GM12878 (cell line): ENCODE results near the gene HOXD11. TPM values are rescaled to one million over a fixed set of nuclear protein-coding genes. Genes with fewer than 3 reads are reported as not detected.

Source experiments
- ATAC-seq: fragments of 200-7000 bp; cut with Tn5 transposase; 3 replicates; pipeline ENCODE4 v1.9.1; 2020; ENCODE audit warnings: mild to moderate bottlenecking, moderate library complexity
- BruUV-seq: library from RNA; stranded (reverse); fragments of 400-500 nt; replicated peaks from 2 replicates; lab custom pipeline; 2021; lab: Mats Ljungman, UMichigan
- CTCF ChIA-PET: fragments of 300-600 bp; sonication (Branson Sonifier 250); formaldehyde crosslinking; extraction: SDS; loops from one replicate; lab custom pipeline; 2021; ENCODE audit warnings: inconsistent platforms; lab: Yijun Ruan, JAX
- POLR2A ChIA-PET: fragments of 350-600 bp; formaldehyde crosslinking; extraction: SDS; loops from one replicate; lab custom pipeline; 2021; ENCODE audit warnings: inconsistent platforms; lab: Charles Lee
- RAD21 ChIA-PET: fragments of 300-600 bp; sonication (Branson Sonifier 250); formaldehyde crosslinking; loops from one replicate; lab custom pipeline; 2023; ENCODE audit warnings: antibody characterized with exemption; ENCODE audit not compliant: unreplicated experiment; lab: Charles Lee
- SMC1A ChIA-PET: fragments of 300-600 bp; sonication (Branson Sonifier 250); formaldehyde crosslinking; loops from one replicate; lab custom pipeline; 2023; ENCODE audit not compliant: unreplicated experiment, uncharacterized antibody; lab: Charles Lee
- DNase-seq: peaks from one replicate; pipeline ENCODE4 v3.0.0-alpha.2; 2011; ENCODE audit warnings: low read depth, low spot score
- FAIRE-seq: peaks from 3 replicates; lab custom pipeline; 2011; peaks lifted over from hg19 to GRCh38; lab: Jason Lieb, UNC
- H2AFZ ChIP-seq: 2 replicates; pipeline ENCODE4 v1.6.0; 2011; ENCODE audit warnings: low read depth, low read length, control low read depth; ENCODE audit not compliant: control insufficient read depth
- H3K27ac ChIP-seq: 2 replicates; pipeline ENCODE4 v1.5.1; 2011; ENCODE audit warnings: control low read depth; ENCODE audit not compliant: control insufficient read depth, insufficient read depth
- H3K27me3 ChIP-seq, 2 experiments: replicated peaks in 1 of 2; 2 replicates each; pipeline versions ENCODE4 v1.6.0 to v1.6.1; 2011; ENCODE audit warnings: low read length in 1 of 2; ENCODE audit not compliant: control insufficient read depth in 2 of 2, insufficient read depth in 2 of 2
- H3K36me3 ChIP-seq, 2 experiments: 2 replicates each; pipeline ENCODE4 v1.5.1; 2011; ENCODE audit warnings: low read length in 1 of 2; ENCODE audit not compliant: control insufficient read depth in 2 of 2, insufficient read depth in 2 of 2
- H3K4me1 ChIP-seq: 2 replicates; pipeline ENCODE4 v1.6.1; 2011; ENCODE audit warnings: mild to moderate bottlenecking, low read length, moderate library complexity, mixed read lengths; ENCODE audit not compliant: control insufficient read depth, insufficient read depth
- H3K4me2 ChIP-seq: 2 replicates; pipeline ENCODE4 v1.6.0; 2011; ENCODE audit warnings: control low read depth; ENCODE audit not compliant: control insufficient read depth, insufficient read depth
- H3K4me3 ChIP-seq: fragments of 200-600 bp; sonication (generic); 2 replicates; pipeline ENCODE4 v1.5.1; 2016
- H3K79me2 ChIP-seq: 2 replicates; pipeline ENCODE4 v1.6.0; 2011; ENCODE audit warnings: low read length; ENCODE audit not compliant: control insufficient read depth, insufficient read depth
- H3K9ac ChIP-seq: 2 replicates; pipeline ENCODE4 v1.8.0; 2011; ENCODE audit warnings: low read length, control low read depth, mixed read lengths; ENCODE audit not compliant: control insufficient read depth, insufficient read depth
- H3K9me3 ChIP-seq: replicated peaks from 3 replicates; pipeline ENCODE4 v1.5.1; 2011; ENCODE audit warnings: mild to moderate bottlenecking, low read length; ENCODE audit not compliant: control insufficient read depth, insufficient read depth
- H4K20me1 ChIP-seq: 2 replicates; pipeline ENCODE4 v1.6.0; 2011; ENCODE audit not compliant: control insufficient read depth, insufficient read depth
- BHLHE40 ChIP-seq, 2 experiments: fragments of 450-650 bp in 1 of 2; IDR thresholded peaks; 2 replicates each; pipeline ENCODE4 v1.6.1; 2011 to 2017; ENCODE audit warnings: low read depth in 2 of 2, borderline replicate concordance in 1 of 2, improper control_type of control experiment in 1 of 2, low read length in 1 of 2, mild to moderate bottlenecking in 1 of 2
- ESRRA ChIP-seq: IDR thresholded peaks from 2 replicates; pipeline ENCODE4 v1.6.1; 2012; ENCODE audit warnings: mild to moderate bottlenecking, low read length, improper control_type of control experiment
- ETV6 ChIP-seq, 2 experiments: fragments of 450-650 bp in 1 of 2; IDR thresholded peaks in 1 of 2; conservative IDR thresholded peaks in 1 of 2; 2 replicates each; pipeline ENCODE4 v1.6.1; 2014; ENCODE audit warnings: antibody characterized with exemption in 1 of 2, borderline replicate concordance in 1 of 2, low read depth in 1 of 2, mild to moderate bottlenecking in 1 of 2, moderate library complexity in 1 of 2
- FOXK2 ChIP-seq: fragments of 450-650 bp; IDR thresholded peaks from 2 replicates; pipeline ENCODE4 v1.6.1; 2017; ENCODE audit warnings: mild to moderate bottlenecking, moderate library complexity
- STAT1 ChIP-seq: fragments of 450-650 bp; conservative IDR thresholded peaks from 2 replicates; pipeline ENCODE4 v1.6.1; 2014; ENCODE audit warnings: antibody characterized with exemption, mild to moderate bottlenecking
- SUPT20H ChIP-seq: IDR thresholded peaks from 2 replicates; pipeline ENCODE4 v1.6.1; 2011; ENCODE audit warnings: low read depth, mild to moderate bottlenecking, low read length, moderate library complexity, borderline replicate concordance; ENCODE audit not compliant: control insufficient read depth
- WGBS: methylation state at CpG from one replicate; pipeline ENCODE4 v1.1.6; 2016; ENCODE audit warnings: low lambda C conversion rate; ENCODE audit not compliant: insufficient replicate concordance, insufficient coverage; ENCODE audit errors: missing lambda C conversion rate; 5-methylcytosine and 5-hydroxymethylcytosine counted together
- in situ Hi-C: fragments of 300-500 bp; cut with MboI; formaldehyde crosslinking; loops from 9 replicates; pipeline ENCODE4 v1.14.3; 2018; ENCODE audit warnings: mixed read lengths
- intact Hi-C: fragments of 100-400 bp; cut with micrococcal nuclease; formaldehyde crosslinking; loops from one replicate; pipeline ENCODE4 v1.14.2; 2022; ENCODE audit not compliant: unreplicated experiment
- polyA plus RNA-seq, 11 experiments: library from polyadenylated mRNA; depleted of rRNA in 4 of 11; unstranded in 6 of 11; stranded (reverse) in 5 of 11; fragments of >200 nt; fragmentation: Nextera tagmentation in 4 of 11; fragmentation: Illumina TruSeq in 1 of 11; extraction: Ambion mirVana in 4 of 11; extraction: Trizol in 1 of 11; gene quantifications; 1 replicate in 1 of 11; 2 replicates in 10 of 11; pipeline versions ENCODE4 v1.2.1 to v1.2.3, GENCODE V29; 2011 to 2016; ENCODE audit warnings: inconsistent platforms in 2 of 11, missing spikeins in 2 of 11, low read depth in 1 of 11
- total RNA-seq, 4 experiments: library from RNA; depleted of rRNA in 3 of 4; stranded (reverse); fragments of >200 nt in 3 of 4; fragmentation: Illumina TruSeq in 1 of 4; extraction: Trizol in 1 of 4; gene quantifications; 2 replicates each; pipeline versions ENCODE4 v1.2.1 to v1.2.3, GENCODE V29; 2013 to 2021

Gene HOXD11
- total and polyA plus RNA-seq, 10 of the 15 experiments (the other 5 are each of a cell fraction or from before 2014, with no cell fraction given): not detected

DNA sequence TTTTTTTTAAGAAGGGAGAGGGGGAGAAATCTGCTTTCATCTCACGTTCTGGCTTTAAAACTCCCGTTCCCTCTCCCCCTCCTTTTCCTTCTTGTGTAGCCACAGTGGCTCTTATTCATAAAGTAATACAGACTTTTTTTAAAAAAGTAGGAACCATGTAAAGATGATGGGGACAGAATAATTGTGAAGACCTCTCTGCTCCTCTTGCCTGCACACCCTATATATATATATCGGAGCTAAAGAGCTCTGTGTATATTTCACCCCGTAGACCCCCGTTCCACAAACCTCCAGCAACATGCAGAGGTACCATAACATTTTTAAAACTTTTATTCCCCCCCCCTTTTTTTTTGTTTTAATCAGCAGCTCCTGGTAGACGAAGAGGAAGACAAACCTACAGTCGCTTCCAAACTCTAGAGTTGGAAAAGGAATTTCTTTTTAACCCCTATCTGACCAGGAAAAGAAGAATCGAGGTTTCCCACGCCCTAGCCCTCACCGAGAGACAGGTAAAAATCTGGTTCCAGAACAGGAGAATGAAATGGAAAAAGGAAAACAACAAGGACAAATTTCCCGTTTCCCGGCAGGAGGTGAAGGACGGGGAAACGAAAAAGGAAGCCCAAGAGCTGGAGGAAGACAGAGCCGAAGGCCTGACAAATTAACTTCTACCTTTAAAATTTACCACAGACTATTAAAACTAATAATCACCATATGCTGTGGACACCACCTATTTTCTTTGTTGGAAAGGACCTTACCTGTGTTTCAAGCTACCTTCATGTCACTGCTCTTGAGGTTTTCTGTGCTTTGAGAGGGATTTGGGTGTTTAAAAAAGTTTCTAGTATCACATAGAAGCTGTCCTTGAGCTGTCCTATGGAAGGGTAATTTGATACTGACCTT, 24.1 kb downstream of the HOXD11 start:
- ChIA-PET SMC1A (interaction anchor here (0.7 to 3.2 kb wide), 10 partner anchors 10 to 1017 kb away, joined by 3 to 13 read pairs (median 5); no protein-coding TSS in a partner anchor), POLR2A (interaction anchor here (0.5 kb wide), 1 partner anchor 1162 kb away, joined by 5 read pairs; no protein-coding TSS in a partner anchor), CTCF (interaction anchor here (0.6 to 3.4 kb wide), 13 partner anchors 9 to 1018 kb away, joined by 3 to 36 read pairs (median 7); no protein-coding TSS in a partner anchor), RAD21 (interaction anchor here (1.5 to 2.4 kb wide), 3 partner anchors 423 to 1018 kb away, joined by 4 to 8 read pairs (median 7); no protein-coding TSS in a partner anchor)
- no peak overlapping the region for H3K4me3 ChIP-seq
- no TSS peak for BruUV-seq
- no peak for FAIRE-seq
- peaks cover 1% of the 10 kb centered on the region; the same call in 2 of the 3 replicates for H3K9me3 ChIP-seq
- H3K79me2 ChIP-seq: no peaks in the 10 kb centered on the region
- H2AFZ ChIP-seq: no peak overlapping the region
- H4K20me1 ChIP-seq: no peaks in the 10 kb centered on the region
- in situ Hi-C loops: loop anchor here (25.0 kb wide), 1 partner anchor 1206 kb away; no protein-coding TSS in a partner anchor
- no peak overlapping the region for H3K27ac ChIP-seq
- H3K4me1 ChIP-seq: no peaks in the 10 kb centered on the region
- ATAC-seq: no peak
- peaks cover 10 to 30% of the 10 kb centered on the region in 2 experiments for H3K27me3 ChIP-seq
- no peaks in the 10 kb centered on the region for H3K36me3 ChIP-seq
- no peak overlapping the region for H3K9ac ChIP-seq
- TF ChIP-seq SUPT20H: no peak
- TF ChIP-seq STAT1: no peak
- no peak for TF ChIP-seq ESRRA
- no peak for TF ChIP-seq FOXK2
- TF ChIP-seq BHLHE40 (IDR thresholded peaks at IDR 0.05; ENCODE audit: borderline replicate concordance in 1 of 2, low read depth in 2 of 2, low read length in 1 of 2): no peak
- TF ChIP-seq ETV6 (conservative IDR thresholded peaks at IDR 0.05 in 1 of 2, IDR thresholded peaks at IDR 0.05 in 1 of 2; ENCODE audit: borderline replicate concordance in 1 of 2, low read depth in 1 of 2): no peak
- intact Hi-C loops: no loop called here
- 32% methylated on average over 15 of the region's 15 CpGs for WGBS
- DNase-seq: no peak
- H3K4me2 ChIP-seq: no peak overlapping the region
